K562 (cell line): ENCODE data around the gene RABL2B. TPM values are rescaled to one million over a fixed set of nuclear protein-coding genes. Genes with fewer than 3 reads are reported as not detected.
"Not testable (repeated sequence)": the region's sequence is repeated elsewhere in the genome, so short reads cannot be mapped to it uniquely, and the experiment has no call there.

ENCODE experiments used
- ATAC-seq: fragments of 200-7000 bp; cut with Tn5 transposase; 3 replicates; pipeline ENCODE4 v1.9.1; 2020; ENCODE audit warnings: moderate library complexity
- BruUV-seq: library from RNA; stranded (reverse); fragments of 400-500 nt; replicated peaks from 2 replicates; lab custom pipeline; 2021; lab: Mats Ljungman, UMichigan
- CTCF ChIA-PET: fragments of 300-600 bp; formaldehyde crosslinking; extraction: SDS; loops from one replicate; lab custom pipeline; 2021; ENCODE audit warnings: low intra/inter-chr PET ratio; lab: Yijun Ruan, JAX
- POLR2A ChIA-PET: fragments of 300-600, 350-650 bp; sonication (Branson Sonifier 250); formaldehyde crosslinking; extraction: SDS; loops from one replicate; lab custom pipeline; 2021; ENCODE audit warnings: antibody characterized with exemption, inconsistent platforms; lab: Yijun Ruan, JAX
- DNase-seq, 4 experiments: peaks; one replicate each; pipeline versions ENCODE4 v3.0.0 to v3.0.0-alpha.2; 2011 to 2018; ENCODE audit warnings: low spot score in 3 of 4, mixed read lengths in 3 of 4; ENCODE audit errors: extremely low read depth in 1 of 4
- FAIRE-seq: peaks from 2 replicates; lab custom pipeline; 2011; peaks lifted over from hg19 to GRCh38; lab: Jason Lieb, UNC
- H2AFZ ChIP-seq: 2 replicates; pipeline ENCODE4 v1.6.0; 2011; ENCODE audit warnings: low read depth, low read length, control low read depth, inconsistent platforms
- H3K27ac ChIP-seq: fragments of 200-600 bp; 3 replicates; pipeline ENCODE4 v1.8.0; 2011; ENCODE audit warnings: low read depth, mild to moderate bottlenecking, control low read depth, inconsistent platforms, low read length, moderate library complexity, mixed read lengths; ENCODE audit errors: extremely low read depth
- H3K27me3 ChIP-seq, 2 experiments: fragments of 300-600 bp in 1 of 2; 2 replicates in 1 of 2; 3 replicates in 1 of 2; pipeline versions ENCODE4 v1.6.0 to v1.8.0; 2011; ENCODE audit warnings: inconsistent platforms in 2 of 2, low read length in 2 of 2, mild to moderate bottlenecking in 1 of 2, mixed read lengths in 1 of 2, moderate library complexity in 1 of 2; ENCODE audit not compliant: control insufficient read depth in 2 of 2, insufficient read depth in 2 of 2
- H3K36me3 ChIP-seq: fragments of 300-600 bp; 3 replicates; pipeline ENCODE4 v1.8.0; 2011; ENCODE audit warnings: mild to moderate bottlenecking, low read length, inconsistent platforms; ENCODE audit not compliant: control insufficient read depth, insufficient read depth
- H3K4me1 ChIP-seq, 2 experiments: fragments of 200-600 bp in 1 of 2; replicated peaks in 1 of 2; 2 replicates in 1 of 2; 3 replicates in 1 of 2; pipeline versions ENCODE4 v1.5.1 to v1.8.0; 2011; ENCODE audit warnings: inconsistent platforms in 2 of 2, low read length in 2 of 2, mild to moderate bottlenecking in 1 of 2, mixed read lengths in 1 of 2, moderate library complexity in 1 of 2; ENCODE audit not compliant: control insufficient read depth in 2 of 2, insufficient read depth in 2 of 2
- H3K4me2 ChIP-seq: 2 replicates; pipeline ENCODE4 v1.6.1; 2011; ENCODE audit warnings: low read length, control low read depth, inconsistent platforms, mixed read lengths; ENCODE audit not compliant: insufficient read depth
- H3K4me3 ChIP-seq: fragments of 200-600 bp; sonication (generic), shearing (Covaris generic); 2 replicates; pipeline ENCODE4 v1.5.1; 2016; ENCODE audit warnings: control low read depth, inconsistent platforms
- H3K79me2 ChIP-seq: fragments of 200-600 bp; 3 replicates; pipeline ENCODE4 v1.8.0; 2011; ENCODE audit warnings: low read length, inconsistent platforms; ENCODE audit not compliant: control insufficient read depth, insufficient read depth
- H3K9ac ChIP-seq, 2 experiments: 2 replicates each; pipeline versions ENCODE4 v1.6.0 to v1.6.1; 2011; ENCODE audit warnings: low read depth in 2 of 2, low read length in 2 of 2, control low read depth in 1 of 2, inconsistent platforms in 1 of 2, mild to moderate bottlenecking in 1 of 2, mixed read lengths in 1 of 2; ENCODE audit not compliant: insufficient read depth in 1 of 2
- H3K9me1 ChIP-seq: one replicate; pipeline ENCODE4 v1.6.0; 2011; ENCODE audit warnings: inconsistent platforms, mild to moderate bottlenecking, low read length, moderate library complexity; ENCODE audit not compliant: control insufficient read depth, insufficient read depth
- H3K9me3 ChIP-seq: replicated peaks from 2 replicates; pipeline ENCODE4 v1.5.1; 2011; ENCODE audit warnings: low read depth, low read length, inconsistent platforms; ENCODE audit not compliant: control insufficient read depth, insufficient read depth
- H4K20me1 ChIP-seq: replicated peaks from 2 replicates; pipeline ENCODE4 v1.6.1; 2011; ENCODE audit warnings: low read length, inconsistent platforms, mixed read lengths; ENCODE audit not compliant: control insufficient read depth, insufficient read depth
- JUND ChIP-seq, 2 experiments: IDR thresholded peaks; 2 replicates in 1 of 2; 3 replicates in 1 of 2; pipeline ENCODE4 v1.6.1; 2011; ENCODE audit warnings: borderline replicate concordance in 2 of 2, low read depth in 2 of 2, low read length in 2 of 2, improper control_type of control experiment in 1 of 2, missing biosample characterization in 1 of 2, missing genetic modification characterization in 1 of 2, missing genetic modification reagents in 1 of 2
- WGBS: fragments of 100-300 bp; shearing (Covaris generic); methylation state at CpG from one replicate; pipeline ENCODE4 v1.1.6; 2016; ENCODE audit warnings: low coverage, mixed read lengths; ENCODE audit not compliant: insufficient coverage; ENCODE audit errors: missing lambda C conversion rate; 5-methylcytosine and 5-hydroxymethylcytosine counted together
- in situ Hi-C: fragments of 300-500 bp; cut with MboI; formaldehyde crosslinking; loops from 4 replicates; pipeline ENCODE4 v1.15.0; 2018; ENCODE audit warnings: inconsistent platforms, mixed read lengths
- intact Hi-C: fragments of 100-400 bp; cut with micrococcal nuclease; formaldehyde crosslinking; loops from 2 replicates; pipeline ENCODE4 v1.14.2; 2022
- polyA plus RNA-seq, 8 experiments: library from polyadenylated mRNA; depleted of rRNA in 4 of 8; stranded (reverse) in 5 of 8; unstranded in 3 of 8; fragments of >200 nt; fragmentation: Nextera tagmentation in 2 of 8; fragmentation: Illumina TruSeq in 1 of 8; extraction: Ambion mirVana in 2 of 8; extraction: Trizol in 1 of 8; gene quantifications; 2 replicates each; pipeline versions ENCODE4 v1.2.1 to v1.2.3, GENCODE V29; 2011 to 2014; ENCODE audit warnings: inconsistent platforms in 1 of 8, missing spikeins in 1 of 8
- total RNA-seq, 7 experiments: library from RNA; depleted of rRNA in 6 of 7; stranded (reverse); fragments of >200 nt in 6 of 7; fragmentation: Illumina TruSeq in 2 of 7; extraction: Trizol in 2 of 7; gene quantifications; 2 replicates each; pipeline versions ENCODE4 v1.2.1 to v1.2.3, GENCODE V29; 2011 to 2021; ENCODE audit warnings: low replicate concordance in 1 of 7
- TF ChIP-seq, protein P1 (sequence below): sonication (generic); IDR thresholded peaks from 2 replicates; pipeline ENCODE4 v1.6.1; 2016

RABL2B gene
- total and polyA plus RNA-seq, 9 of the 15 experiments (the other 6 are each of a cell fraction or from before 2014, with no cell fraction given): 0.76 to 8.5 (median 3.6) TPM

DNA sequence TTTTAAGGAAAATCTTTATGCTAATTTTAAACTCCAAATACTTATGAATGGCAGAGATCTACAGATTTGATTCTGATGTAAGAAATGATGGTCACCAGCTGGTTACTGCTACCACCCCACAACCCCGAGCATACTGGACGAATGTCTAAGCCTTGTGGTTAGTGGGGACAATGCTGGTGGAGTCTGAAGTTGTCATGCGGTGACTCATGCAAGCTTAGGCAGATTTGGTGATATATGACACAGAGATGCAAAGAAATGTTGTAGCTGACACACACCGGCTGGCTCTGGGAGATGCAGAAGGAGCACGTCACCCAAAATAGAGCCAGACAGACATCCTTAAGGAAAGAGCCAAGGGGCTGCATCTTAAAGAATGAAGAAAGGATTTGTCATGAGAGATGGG lies 3.5 kb upstream of the RABL2B start:
- H3K36me3 ChIP-seq; DNase-seq; POLR2A ChIA-PET; H3K4me3 ChIP-seq; CTCF ChIA-PET; H4K20me1 ChIP-seq; H3K27ac ChIP-seq; FAIRE-seq; ATAC-seq; H3K9ac ChIP-seq; in situ Hi-C loops; H3K4me1 ChIP-seq; H3K9me3 ChIP-seq; H3K79me2 ChIP-seq; H3K4me2 ChIP-seq; BruUV-seq; H3K27me3 ChIP-seq; H3K9me1 ChIP-seq; H2AFZ ChIP-seq; intact Hi-C loops; TF ChIP-seq JUND (tag; IDR thresholded peaks at IDR 0.05; ENCODE audit: borderline replicate concordance, low read depth, low read length): not testable (repeated sequence)
- no CpG with 5 or more reads among the region's 5 CpGs for WGBS
- TF ChIP-seq, protein P1, sequence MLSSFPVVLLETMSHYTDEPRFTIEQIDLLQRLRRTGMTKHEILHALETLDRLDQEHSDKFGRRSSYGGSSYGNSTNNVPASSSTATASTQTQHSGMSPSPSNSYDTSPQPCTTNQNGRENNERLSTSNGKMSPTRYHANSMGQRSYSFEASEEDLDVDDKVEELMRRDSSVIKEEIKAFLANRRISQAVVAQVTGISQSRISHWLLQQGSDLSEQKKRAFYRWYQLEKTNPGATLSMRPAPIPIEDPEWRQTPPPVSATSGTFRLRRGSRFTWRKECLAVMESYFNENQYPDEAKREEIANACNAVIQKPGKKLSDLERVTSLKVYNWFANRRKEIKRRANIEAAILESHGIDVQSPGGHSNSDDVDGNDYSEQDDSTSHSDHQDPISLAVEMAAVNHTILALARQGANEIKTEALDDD: peak; percentile 49
- 0 out of 2 replicates have a peak, but pooled peaks have one; percentile 20 for TF ChIP-seq JUND (IDR thresholded peaks at IDR 0.05; ENCODE audit: borderline replicate concordance, low read depth, low read length)

GRCh38 chr22:50785289-50785688 lies 1.9 kb upstream of the RABL2B start:
- in situ Hi-C loops, BruUV-seq, H3K36me3 ChIP-seq, H4K20me1 ChIP-seq, intact Hi-C loops, POLR2A ChIA-PET, H3K79me2 ChIP-seq, H3K4me1 ChIP-seq, H3K27ac ChIP-seq, CTCF ChIA-PET, H3K9me1 ChIP-seq, H3K27me3 ChIP-seq, H3K9me3 ChIP-seq, H3K4me3 ChIP-seq, ATAC-seq, H3K9ac ChIP-seq, FAIRE-seq, H3K4me2 ChIP-seq, H2AFZ ChIP-seq: not testable (repeated sequence)
- peak in 1 of 4 experiments; percentile 0 for DNase-seq
- WGBS: 73% methylated on average over 3 of the region's 5 CpGs

- H2AFZ ChIP-seq, POLR2A ChIA-PET, H3K9me1 ChIP-seq, H3K4me1 ChIP-seq, H3K9ac ChIP-seq, DNase-seq, intact Hi-C loops, FAIRE-seq, H4K20me1 ChIP-seq, CTCF ChIA-PET, in situ Hi-C loops, H3K9me3 ChIP-seq, H3K79me2 ChIP-seq, H3K36me3 ChIP-seq, H3K27ac ChIP-seq, H3K27me3 ChIP-seq: not testable (repeated sequence)
- Histone ChIP-seq H3K4me2 (0 out of 2 replicates have a peak overlapping the region, but pooled peaks have one; percentile 37), H3K4me3 (peak overlapping the region; percentile 47; the same call in 1 of the 2 replicates)
- TSS peak; percentile 92 for BruUV-seq
- no CpG with 5 or more reads among the region's 16 CpGs for WGBS
- ATAC-seq: peak; percentile 65
Measured at GRCh38 chr22:50783880-50784276, 442 bp upstream of the RABL2B start.
